HG02798 (cell line): ENCODE results near the gene EVA1A.
"Not testable (repeated sequence)": the region's sequence is repeated elsewhere in the genome, so short reads cannot be mapped to it uniquely, and the experiment has no call there.

Source experiments
- ATAC-seq: cut with Tn5 transposase; IDR thresholded peaks from one replicate; pipeline ENCODE4 v1.9.1; 2021; ENCODE audit warnings: mild to moderate bottlenecking; ENCODE audit not compliant: unreplicated experiment, poor library complexity

The EVA1A gene

DNA sequence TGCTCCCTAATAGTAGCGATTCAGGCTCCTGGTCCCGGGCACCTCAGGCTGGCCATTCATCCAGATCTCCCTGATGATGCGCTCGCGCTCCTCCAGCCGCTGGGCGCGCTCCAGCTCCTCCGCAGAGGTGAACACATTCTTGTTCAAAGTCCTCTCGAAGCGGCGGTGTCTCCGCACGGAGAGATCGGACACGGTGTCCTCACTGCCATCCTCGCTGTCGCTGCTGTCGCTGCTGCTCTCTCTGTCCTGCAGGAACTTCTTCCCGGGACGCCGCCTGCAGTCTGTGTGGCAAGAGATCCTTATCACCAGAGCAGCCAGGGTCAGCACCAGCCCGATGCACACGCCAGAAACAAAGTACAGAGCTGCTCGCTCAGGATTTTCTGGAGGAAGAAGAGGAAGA, 67.5 kb downstream of the EVA1A start:
- no peak for ATAC-seq

DNA sequence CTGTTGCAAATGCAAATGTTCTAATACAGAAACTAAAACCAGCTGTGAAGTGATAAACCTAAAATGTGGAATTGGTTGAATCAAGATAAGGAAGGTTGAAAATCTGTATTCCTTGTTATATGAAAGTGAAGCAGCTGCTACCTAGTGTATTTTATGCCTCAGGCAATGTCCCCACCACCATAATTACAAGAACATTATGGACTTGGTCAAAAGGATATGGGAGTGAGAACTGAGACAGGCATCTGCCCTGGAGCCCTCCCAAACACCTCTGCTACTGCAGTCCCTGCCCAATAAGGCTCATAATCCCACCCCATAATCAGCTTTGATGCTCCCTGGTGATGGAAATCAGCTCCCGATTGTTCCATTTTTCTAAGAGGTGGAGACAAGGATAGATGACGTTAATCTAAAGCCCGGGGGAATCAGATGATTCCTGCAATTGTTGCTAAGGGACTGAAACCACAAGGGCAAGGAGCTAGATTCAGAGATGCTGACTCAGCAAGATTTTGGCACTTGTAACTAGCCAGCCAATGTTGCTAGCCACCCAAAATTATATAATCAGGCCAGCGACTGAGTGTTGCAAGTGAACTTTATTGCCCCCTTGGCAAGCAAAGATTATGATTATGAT, 69.5 kb downstream of the EVA1A start:
- ATAC-seq = no peak

DNA sequence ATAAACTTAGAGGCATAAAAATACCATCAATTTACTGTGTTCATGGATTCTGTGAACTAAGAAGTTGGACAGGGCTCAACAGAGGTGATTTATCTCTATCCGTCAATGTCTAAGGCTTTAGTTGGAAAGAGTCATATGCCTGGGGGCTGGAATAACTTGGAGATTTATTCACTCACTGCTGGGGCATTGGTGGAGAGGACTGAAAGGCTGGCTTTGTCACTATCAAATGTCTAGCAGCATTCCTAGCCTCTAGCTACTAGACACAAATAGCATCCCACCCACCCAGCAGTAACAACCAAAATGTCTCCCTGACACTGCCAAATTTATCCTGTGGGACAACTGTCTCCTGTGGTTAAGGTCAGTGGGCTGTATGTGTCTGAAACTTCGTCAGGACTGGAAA, 71.0 kb downstream of the EVA1A start:
- ATAC-seq = no peak

- ATAC-seq = no peak
These were observed 72.6 kb downstream of the EVA1A start for GRCh38 chr2:75488157-75488556.

GRCh38 chr2:75486735-75487134, 74.0 kb downstream of the EVA1A start:
- ATAC-seq = not testable (repeated sequence)

DNA sequence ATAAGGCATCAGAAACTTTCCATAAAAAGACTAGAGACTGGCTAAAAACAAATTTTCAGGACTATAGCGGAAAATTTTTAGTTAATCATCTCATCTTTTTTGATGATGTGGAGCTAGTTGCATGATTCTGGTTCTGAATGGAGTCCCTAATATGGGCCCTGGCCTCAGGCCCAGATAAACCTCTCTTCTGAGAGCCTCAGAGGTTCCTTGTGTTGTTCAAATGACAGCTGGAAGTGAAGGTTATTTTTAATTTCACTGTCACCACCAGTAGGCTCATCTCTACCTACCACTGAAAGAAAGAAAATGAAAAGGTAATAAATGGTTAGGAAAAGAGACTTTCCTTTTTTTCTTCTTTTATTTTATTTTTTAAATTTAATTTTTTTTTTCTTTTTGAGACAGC, 75.9 kb downstream of the EVA1A start:
- ATAC-seq = no peak

DNA sequence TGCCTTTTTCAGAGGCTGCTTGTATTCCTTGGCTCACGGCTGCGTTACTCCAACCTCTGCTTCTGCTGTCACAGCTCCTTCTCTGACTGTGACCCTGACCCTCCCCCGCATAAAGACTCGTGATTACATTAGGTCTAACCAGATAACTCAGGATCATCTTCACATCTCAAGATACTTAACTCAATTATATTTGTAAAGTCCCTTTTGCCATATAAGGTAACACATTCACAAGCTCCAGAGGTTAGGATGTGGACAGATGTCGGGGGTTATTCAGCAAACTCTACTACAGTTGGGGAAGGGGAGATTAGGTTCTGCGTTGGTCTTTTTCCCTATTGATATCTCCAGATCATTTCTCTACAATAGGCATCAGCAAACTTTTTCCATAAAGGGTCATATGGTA, 76.9 kb downstream of the EVA1A start:
- no peak for ATAC-seq

GRCh38 chr2:75482398-75482797, 78.3 kb downstream of the EVA1A start:
- no peak for ATAC-seq

- no peak for ATAC-seq
These were observed 79.5 kb downstream of the EVA1A start for GRCh38 chr2:75480971-75481836.

DNA sequence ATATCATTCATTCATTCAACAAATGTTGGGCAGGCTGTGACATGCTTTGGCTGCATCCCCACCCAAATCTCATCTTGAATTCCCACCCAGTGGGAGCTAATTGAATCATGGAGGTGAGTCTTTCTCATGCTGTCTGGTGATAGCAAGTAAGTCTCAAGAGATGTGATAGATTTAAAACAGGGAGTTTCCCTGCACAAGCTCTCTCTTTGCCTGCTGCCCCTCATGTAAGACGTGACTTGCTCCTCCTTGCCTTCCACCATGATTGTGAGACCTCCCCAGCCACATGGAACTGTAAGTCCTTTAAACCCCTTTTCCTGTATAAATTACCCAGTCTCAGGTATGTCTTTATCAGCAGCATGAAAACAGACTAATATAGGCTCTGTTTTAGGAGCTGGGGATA, 83.0 kb downstream of the EVA1A start:
- not testable (repeated sequence) for ATAC-seq

GRCh38 chr2:75476761-75477160, 84.0 kb downstream of the EVA1A start:
- ATAC-seq = no peak

DNA sequence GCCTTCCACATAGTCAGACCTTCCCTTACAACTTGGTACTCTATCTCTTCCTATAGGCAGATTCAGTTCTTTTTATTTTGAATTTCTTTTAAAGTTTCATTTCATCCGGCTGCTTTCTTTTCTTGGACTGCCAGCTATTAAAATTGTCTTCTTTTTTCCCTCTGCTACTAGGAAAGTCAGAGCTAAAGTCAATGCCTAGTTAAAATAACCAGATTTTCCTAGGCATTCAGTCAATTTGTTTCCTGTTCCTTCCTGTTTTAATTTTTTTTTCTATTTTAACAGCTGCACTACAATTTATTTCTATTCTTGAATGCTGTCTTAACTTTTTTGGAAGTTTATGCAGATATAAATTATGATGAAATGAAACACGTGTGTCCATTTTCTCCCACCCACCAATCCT, 84.8 kb downstream of the EVA1A start:
- no peak for ATAC-seq

DNA sequence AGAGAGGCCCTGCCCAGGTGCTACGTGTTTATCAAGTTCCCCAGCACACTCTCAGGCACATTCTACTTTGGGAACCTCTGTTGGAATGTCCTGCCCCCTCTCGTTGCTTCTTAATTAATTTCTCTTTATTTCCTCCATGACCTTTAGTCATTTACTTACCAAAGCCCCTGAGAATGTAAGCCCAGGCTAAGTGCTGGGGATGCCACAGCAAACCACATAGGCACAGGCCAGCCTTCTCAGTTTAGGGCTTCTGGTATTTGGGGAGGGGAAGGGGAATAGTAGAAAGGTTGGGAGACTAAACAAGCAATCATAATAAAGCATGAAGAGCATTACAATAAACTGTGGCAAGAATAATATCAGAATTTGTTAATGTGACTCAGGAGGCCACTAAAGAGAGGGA, 85.7 kb downstream of the EVA1A start:
- no peak for ATAC-seq

DNA sequence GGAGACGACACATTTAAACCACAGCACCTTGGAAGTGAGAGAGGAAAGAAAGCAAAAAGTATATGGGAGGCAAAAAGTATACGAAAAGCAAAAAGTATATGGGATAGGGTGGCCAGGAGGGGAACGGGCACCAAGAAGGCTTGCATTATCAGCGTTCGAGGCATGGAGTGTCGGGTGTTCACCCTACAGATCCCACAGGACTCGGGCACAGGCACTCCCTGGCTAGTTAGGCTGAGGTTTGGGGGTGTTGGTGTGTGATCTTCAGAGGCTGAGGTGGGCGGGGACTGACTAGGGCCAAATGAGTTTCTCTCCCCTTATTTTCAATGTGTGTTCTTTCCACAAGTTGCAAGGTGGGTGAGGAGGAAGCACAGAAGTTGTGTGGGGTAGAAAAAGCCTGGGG, 86.6 kb downstream of the EVA1A start:
- ATAC-seq = no peak

GRCh38 chr2:75466708-75467311, 93.9 kb downstream of the EVA1A start:
- ATAC-seq = no peak

- ATAC-seq = no peak
These were observed 95.3 kb downstream of the EVA1A start for GRCh38 chr2:75465317-75465984.

DNA sequence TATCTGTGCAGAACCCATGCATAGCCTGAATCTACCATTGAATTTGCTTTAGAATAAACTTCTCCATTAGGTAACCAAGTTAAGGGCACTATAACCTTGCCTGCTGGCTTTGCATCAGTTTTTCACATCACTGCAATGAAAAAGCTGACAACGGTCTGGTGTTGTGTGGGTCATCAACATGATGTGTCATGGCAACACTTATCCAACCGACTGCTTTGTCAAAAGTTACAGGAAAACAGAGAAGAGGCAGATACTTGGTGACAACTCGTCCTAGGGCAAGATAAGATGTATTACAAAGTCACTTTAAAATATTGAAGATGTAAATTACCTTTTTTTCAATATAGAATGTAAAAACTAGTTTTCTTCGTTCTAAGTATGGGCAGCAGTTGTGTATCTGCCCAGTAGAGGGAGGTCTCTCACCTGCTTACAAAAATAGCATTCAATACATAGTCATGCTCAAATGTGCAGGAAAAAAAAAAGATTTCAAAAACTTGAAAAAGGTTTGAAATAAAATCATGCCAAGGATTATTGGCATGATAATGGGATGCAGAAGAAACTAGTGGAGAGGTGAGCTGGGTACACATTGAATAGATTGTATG, 96.3 kb downstream of the EVA1A start:
- peak; percentile 62 for ATAC-seq

DNA sequence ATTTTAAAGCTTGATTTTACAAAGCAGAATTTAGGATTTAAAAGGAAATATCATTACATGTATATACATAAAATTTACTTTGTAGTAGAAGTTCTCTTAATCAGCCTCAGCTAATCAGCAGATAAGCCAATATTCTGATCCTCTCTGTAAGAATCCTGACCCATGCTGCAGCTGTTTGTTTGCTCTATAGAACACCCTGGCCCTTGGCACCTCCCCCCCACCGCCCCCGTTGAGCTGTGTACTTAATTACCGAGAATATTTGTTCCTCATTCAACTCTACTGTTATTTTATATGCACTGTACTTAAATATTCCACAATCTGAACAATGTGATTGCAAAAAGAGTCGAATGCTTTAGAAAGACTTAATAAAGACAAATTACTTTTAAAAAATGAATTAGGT, 98.0 kb downstream of the EVA1A start:
- no peak for ATAC-seq

GRCh38 chr2:75462206-75462605, 98.5 kb downstream of the EVA1A start:
- no peak for ATAC-seq

GRCh38 chr2:75460630-75461029, 100.1 kb downstream of the EVA1A start:
- no peak for ATAC-seq
